WTC11 (cell line): ENCODE measurements around the gene MARS1. TPM values are rescaled to one million over a fixed set of nuclear protein-coding genes. Genes with fewer than 3 reads are reported as not detected.

ENCODE experiments used
- ATAC-seq: fragments of 200-7000 bp; cut with Tn5 transposase; 2 replicates; pipeline ENCODE4 v1.10.0; 2021; ENCODE audit warnings: mild to moderate bottlenecking, moderate library complexity
- Bru-seq: library from RNA; stranded (reverse); fragments of 400-500 nt; gene quantifications from one replicate; lab custom pipeline; 2021; lab: Mats Ljungman, UMichigan
- CTCF ChIA-PET: fragments of 300-600 bp; sonication (Branson Sonifier 250); formaldehyde crosslinking; loops from one replicate; lab custom pipeline; 2021; ENCODE audit warnings: antibody characterized with exemption; lab: Charles Lee
- POLR2A ChIA-PET: fragments of 350-600 bp; sonication (Branson Sonifier 250); formaldehyde crosslinking; loops from one replicate; lab custom pipeline; 2021; ENCODE audit warnings: antibody characterized with exemption; lab: Charles Lee
- DNase-seq: peaks from one replicate; pipeline ENCODE4 v3.0.0; 2021; ENCODE audit warnings: low spot score
- H3K27ac Mint-ChIP-seq: 2 replicates; pipeline ENCODE4 v1.8.0; 2021; ENCODE audit warnings: mixed read lengths
- H3K27me3 Mint-ChIP-seq: 2 replicates; pipeline ENCODE4 v1.8.0; 2021; ENCODE audit warnings: low read depth, mild to moderate bottlenecking, moderate library complexity, mixed read lengths
- H3K36me3 Mint-ChIP-seq: 2 replicates; pipeline ENCODE4 v1.8.0; 2021; ENCODE audit warnings: mixed read lengths
- H3K4me1 Mint-ChIP-seq: 2 replicates; pipeline ENCODE4 v1.8.0; 2022; ENCODE audit warnings: mixed read lengths
- H3K4me3 Mint-ChIP-seq: 2 replicates; pipeline ENCODE4 v1.8.0; 2021; ENCODE audit warnings: mild to moderate bottlenecking, moderate library complexity, mixed read lengths
- H3K9me3 Mint-ChIP-seq: 2 replicates; pipeline ENCODE4 v1.8.0; 2021; ENCODE audit warnings: mixed read lengths
- CREB1 ChIP-seq: sonication (generic); formaldehyde crosslinking; IDR thresholded peaks from 2 replicates; pipeline ENCODE4 v1.8.0; 2023; ENCODE audit warnings: mild to moderate bottlenecking, missing genetic modification reagents
- E2F5 ChIP-seq: sonication (generic); formaldehyde crosslinking; IDR thresholded peaks from 2 replicates; pipeline ENCODE4 v1.8.1; 2022; ENCODE audit warnings: mild to moderate bottlenecking, moderate library complexity, missing genetic modification reagents
- EMX1 ChIP-seq: fragments of 250-450 bp; sonication (Bioruptor Pico); IDR thresholded peaks from 2 replicates; pipeline ENCODE4 v1.8.0; 2021; ENCODE audit warnings: mild to moderate bottlenecking
- FOXP4 ChIP-seq: sonication (generic); formaldehyde crosslinking; IDR thresholded peaks from 2 replicates; pipeline ENCODE4 v1.8.0; 2022; ENCODE audit warnings: mild to moderate bottlenecking, missing genetic modification reagents
- IRF1 ChIP-seq: sonication (generic); formaldehyde crosslinking; IDR thresholded peaks from 2 replicates; pipeline ENCODE4 v1.8.0; 2023; ENCODE audit warnings: missing genetic modification reagents
- MXD4 ChIP-seq: fragments of 250-450 bp; sonication (Bioruptor Pico); IDR thresholded peaks from 2 replicates; pipeline ENCODE4 v1.8.0; 2021; ENCODE audit warnings: mild to moderate bottlenecking, moderate library complexity, borderline replicate concordance
- MYBL2 ChIP-seq: sonication (generic); formaldehyde crosslinking; IDR thresholded peaks from 2 replicates; pipeline ENCODE4 v1.8.1; 2023; ENCODE audit warnings: mild to moderate bottlenecking, moderate library complexity, missing genetic modification reagents
- NR1H2 ChIP-seq: sonication (generic); formaldehyde crosslinking; IDR thresholded peaks from 2 replicates; pipeline ENCODE4 v1.9.0; 2021; ENCODE audit warnings: mild to moderate bottlenecking, moderate library complexity, missing genetic modification reagents
- NR3C1 ChIP-seq: sonication (generic); formaldehyde crosslinking; conservative IDR thresholded peaks from 2 replicates; pipeline ENCODE4 v1.8.1; 2023; ENCODE audit warnings: low read depth, mild to moderate bottlenecking, missing genetic modification reagents
- OVOL2 ChIP-seq: fragments of 250-450 bp; sonication (Bioruptor Pico); IDR thresholded peaks from 2 replicates; pipeline ENCODE4 v1.9.0; 2021; ENCODE audit warnings: mild to moderate bottlenecking, borderline replicate concordance
- PRRX2 ChIP-seq: fragments of 250-450 bp; sonication (Bioruptor Pico); IDR thresholded peaks from 2 replicates; pipeline ENCODE4 v1.8.0; 2021; ENCODE audit warnings: mild to moderate bottlenecking
- SMAD3 ChIP-seq: sonication (generic); formaldehyde crosslinking; IDR thresholded peaks from 2 replicates; pipeline ENCODE4 v1.8.0; 2022; ENCODE audit warnings: missing genetic modification reagents, mild to moderate bottlenecking, borderline replicate concordance
- TP53 ChIP-seq: sonication (generic); formaldehyde crosslinking; IDR thresholded peaks from 2 replicates; pipeline ENCODE4 v1.8.1; 2023; ENCODE audit warnings: mild to moderate bottlenecking, missing genetic modification reagents
- ZBTB43 ChIP-seq: sonication (generic); formaldehyde crosslinking; IDR thresholded peaks from 2 replicates; pipeline ENCODE4 v1.8.1; 2023; ENCODE audit warnings: mild to moderate bottlenecking, missing genetic modification reagents
- ZNF121 ChIP-seq: sonication (generic); formaldehyde crosslinking; IDR thresholded peaks from 2 replicates; pipeline ENCODE4 v1.8.0; 2023; ENCODE audit warnings: missing genetic modification reagents
- ZNF263 ChIP-seq: sonication (generic); formaldehyde crosslinking; IDR thresholded peaks from 2 replicates; pipeline ENCODE4 v1.8.1; 2022; ENCODE audit warnings: low read depth, mild to moderate bottlenecking, moderate library complexity, missing genetic modification reagents
- ZNF425 ChIP-seq: fragments of 250-450 bp; sonication (Bioruptor Pico); conservative IDR thresholded peaks from 2 replicates; pipeline ENCODE4 v1.9.0; 2021; ENCODE audit warnings: mild to moderate bottlenecking
- ZNF512 ChIP-seq: sonication (generic); formaldehyde crosslinking; IDR thresholded peaks from 2 replicates; pipeline ENCODE4 v1.8.1; 2022; ENCODE audit warnings: missing genetic modification reagents, borderline replicate concordance
- ZNF532 ChIP-seq: fragments of 250-450 bp; sonication (Bioruptor Pico); IDR thresholded peaks from 2 replicates; pipeline ENCODE4 v1.9.0; 2021; ENCODE audit warnings: mild to moderate bottlenecking, borderline replicate concordance
- long read RNA-seq, 3 experiments: library from RNA in 1 of 3; library from capped mRNA in 1 of 3; library from polyadenylated mRNA in 1 of 3; unstranded in 2 of 3; stranded (forward) in 1 of 3; transcript quantifications; one replicate each; pipeline ENCODE4 v2.0.0, GENCODE V29; 2021
- total RNA-seq: library from RNA; stranded (reverse); gene quantifications from 3 replicates; pipeline ENCODE4 v1.2.3, GENCODE V29; 2021

The MARS1 gene
- 283 to 367 TPM (median 314 TPM) in 3 replicates for total RNA-seq
- percentile 81 among the genes with signal in this experiment for Bru-seq, nascent RNA
- long read RNA-seq, experiment 1, transcript MARS-201 (21 exons, 2,905 nt) = major isoform, 930 of 1,192 reads
- long read RNA-seq, experiment 1, partial matches to known transcripts = 94 of 1,192 reads
- long read RNA-seq, experiment 1, other reads (novel, unspliced or antisense) = 165 of 1,192 reads
- long read RNA-seq, experiment 2, transcript MARS-201 (21 exons, 2,905 nt) = major isoform, 74 of 235 reads
- long read RNA-seq, experiment 2, partial matches to known transcripts = 88 of 235 reads
- long read RNA-seq, experiment 2, other reads (novel, unspliced or antisense) = 73 of 235 reads
- long read RNA-seq, experiment 3, transcript MARS-201 (21 exons, 2,905 nt) = major isoform, 116 of 183 reads
- long read RNA-seq, experiment 3, partial matches to known transcripts = 42 of 183 reads
- long read RNA-seq, experiment 3, other reads (novel, unspliced or antisense) = 25 of 183 reads

- H3K9me3 Mint-ChIP-seq = peaks cover 3% of the 10 kb centered on the region
- no peaks in the 10 kb centered on the region; the same call in 1 of the 2 replicates for H3K27me3 Mint-ChIP-seq
- DNase-seq (peak; percentile 92), ATAC-seq (peak; percentile 97)
- POLR2A ChIA-PET = interaction anchor here (0.9 to 1.5 kb wide), 3 partner anchors 12 to 33 kb away, joined by 4 to 8 read pairs (median 4); partner anchors contain the start of gene INHBE
- CTCF ChIA-PET = interaction anchor here (0.7 to 1.4 kb wide), 4 partner anchors 11 to 401 kb away, joined by 3 to 11 read pairs (median 5); no protein-coding TSS in a partner anchor
- peak within 1 kb of the TSS; percentile 99 for H3K4me3 Mint-ChIP-seq
- peaks cover 47% of the 10 kb centered on the region for H3K36me3 Mint-ChIP-seq
- peak within 1 kb of the TSS; percentile 93 for H3K27ac Mint-ChIP-seq
- H3K4me1 Mint-ChIP-seq = peaks cover 15% of the 10 kb centered on the region
- TF ChIP-seq ZBTB43 (CRISPR knock-in tag) (no peak), E2F5 (CRISPR knock-in tag) (0 out of 2 replicates have a peak, but pooled peaks have one; percentile 38), FOXP4 (no peak), MXD4 (CRISPR knock-in tag) (no peak), TP53 (CRISPR knock-in tag) (no peak), ZNF263 (CRISPR knock-in tag) (no peak), MYBL2 (CRISPR knock-in tag) (peak; percentile 39; the same call in 1 of the 2 replicates), SMAD3 (no peak), EMX1 (peak; percentile 63; the same call in 1 of the 2 replicates), ZNF512 (CRISPR knock-in tag) (no peak), OVOL2 (CRISPR knock-in tag) (no peak), PRRX2 (no peak), ZNF425 (CRISPR knock-in tag) (no peak), NR1H2 (CRISPR knock-in tag) (no peak), CREB1 (CRISPR knock-in tag) (no peak), IRF1 (CRISPR knock-in tag) (no peak), ZNF121 (CRISPR knock-in tag) (0 out of 2 replicates have a peak, but pooled peaks have one; percentile 16), NR3C1 (CRISPR knock-in tag) (no peak), ZNF532 (CRISPR knock-in tag) (peak; percentile 71; the same call in 1 of the 2 replicates)
Measured at GRCh38 chr12:57487597-57488401, at the start of gene MARS1. TSS of gene MARS1 (plus strand) at chr12:57488068. CDS start at chr12:57488091, 23 bp downstream.
